M059J (cell line): Measurements from ENCODE around the gene TSPAN5. TPM values are rescaled to one million over a fixed set of nuclear protein-coding genes. Genes with fewer than 3 reads are reported as not detected.

Experiments used
- DNase-seq: peaks from one replicate; pipeline ENCODE4 v3.0.0-alpha.2; 2012; ENCODE audit warnings: low read depth
- total RNA-seq: library from RNA; depleted of rRNA; stranded (reverse); fragments of >200 nt; shearing (Covaris generic); gene quantifications from 2 replicates; pipeline ENCODE4 v1.2.3, GENCODE V29; 2014

Gene TSPAN5
- total RNA-seq, 1 experiment from 2014 or later: 39.0 TPM

DNA sequence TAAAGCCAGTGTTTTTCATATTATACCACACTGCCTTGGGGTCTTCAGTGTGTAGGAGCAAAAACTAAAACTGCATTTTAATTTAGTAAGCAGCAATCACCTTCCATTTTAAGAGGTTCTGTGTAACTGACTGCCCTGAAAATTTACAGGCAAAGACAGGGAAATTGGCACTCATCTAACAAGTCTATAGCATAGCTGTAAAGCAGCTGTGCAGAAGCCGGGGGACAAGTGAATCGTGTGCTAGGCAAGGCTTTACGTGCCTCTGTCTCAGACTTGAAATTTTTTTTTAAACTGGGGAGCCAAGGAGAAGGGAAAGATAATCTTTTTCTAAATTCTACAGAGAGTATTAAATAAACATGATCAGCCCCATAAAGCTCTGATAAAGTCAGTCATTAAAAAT is 39.7 kb downstream of the TSPAN5 start:
- no peak for DNase-seq

DNA sequence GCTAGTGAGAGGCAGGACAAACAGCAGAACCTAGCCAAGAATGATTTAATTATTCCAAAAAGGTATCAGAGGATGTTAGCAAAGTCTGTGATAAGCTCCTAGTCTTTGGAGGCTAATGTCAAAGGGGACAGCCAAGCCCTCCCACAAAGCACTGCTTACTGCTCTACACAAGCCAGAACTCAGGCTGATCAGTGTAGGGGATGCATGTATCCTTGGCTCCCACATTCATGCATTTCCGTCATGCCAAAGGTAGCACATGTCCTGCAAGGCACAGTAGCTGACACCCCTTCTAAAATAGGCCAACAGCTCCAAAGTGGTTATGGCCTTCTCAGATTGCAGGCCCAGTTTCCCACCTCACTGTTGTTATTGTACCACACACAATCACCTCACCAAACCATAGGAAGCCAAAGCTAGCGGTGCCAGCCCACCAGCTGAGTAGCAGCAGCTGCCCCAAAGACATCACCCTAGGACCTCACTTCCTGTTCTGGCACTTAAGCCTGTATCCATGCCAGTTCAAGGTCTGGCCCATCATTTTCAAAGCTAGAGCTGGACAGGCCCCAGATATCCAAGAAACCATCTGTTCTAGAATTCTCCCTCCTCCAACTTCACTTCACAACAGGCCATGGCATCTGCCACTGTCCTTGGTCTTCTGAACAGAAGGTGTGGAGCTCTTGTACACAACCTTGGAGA is 40.9 kb downstream of the TSPAN5 start:
- no peak for DNase-seq

DNA sequence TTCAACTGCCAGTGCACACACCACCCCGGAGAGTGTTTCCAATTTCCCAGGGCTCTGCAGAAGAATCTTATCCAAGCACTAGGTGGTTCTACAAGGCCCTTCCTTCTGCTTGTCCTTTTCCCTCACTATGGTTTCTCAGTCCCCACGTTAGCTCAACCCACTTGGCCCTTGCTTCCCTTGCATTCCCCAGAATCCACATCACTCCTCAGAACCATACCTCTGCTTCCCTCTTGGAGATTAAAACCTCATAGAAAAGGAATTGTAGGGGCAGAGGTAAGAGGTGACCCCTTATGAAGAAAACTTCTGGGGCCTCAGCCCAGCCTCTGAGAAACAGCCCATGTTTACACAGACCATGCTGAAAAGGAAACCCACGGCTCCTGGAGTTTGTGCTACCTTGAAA is 42.4 kb downstream of the TSPAN5 start:
- no peak for DNase-seq

DNA sequence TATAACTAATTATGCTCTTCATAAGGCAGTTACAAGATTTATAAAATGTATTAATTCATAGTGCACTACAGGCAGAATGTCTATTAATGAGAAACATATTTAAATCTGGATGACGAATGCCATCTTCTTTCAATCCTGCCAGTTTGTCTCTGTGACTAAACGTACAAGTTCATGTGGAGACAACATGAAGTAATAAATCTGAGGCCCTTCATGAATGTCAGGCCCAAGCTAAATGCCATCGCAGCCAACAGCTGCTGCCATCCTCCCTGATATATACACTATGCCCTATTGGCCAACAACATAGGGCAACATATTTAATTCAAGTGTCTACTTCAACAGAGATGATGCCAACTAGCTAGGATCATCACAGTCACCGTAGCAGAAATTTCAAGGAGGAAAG is 43.7 kb downstream of the TSPAN5 start:
- DNase-seq: no peak

DNA sequence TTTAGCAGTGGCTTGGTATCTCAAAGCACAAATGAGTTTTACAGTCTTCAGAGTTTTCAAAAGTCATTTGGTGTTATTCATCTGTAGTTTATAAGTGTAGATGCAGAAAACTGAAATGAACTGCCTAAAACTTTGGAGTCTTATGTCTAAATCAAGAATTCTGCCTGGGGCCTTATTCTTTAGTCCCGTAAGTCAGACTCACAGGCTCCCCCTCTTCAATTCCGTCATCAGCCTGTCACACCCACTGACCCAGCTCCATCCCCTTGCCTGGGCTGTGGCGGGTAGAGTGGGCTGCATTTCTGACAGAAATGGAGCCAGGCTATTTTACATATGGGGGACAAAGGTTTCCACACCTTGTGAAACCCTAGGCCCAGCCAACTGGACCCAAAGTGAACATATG is 44.3 kb downstream of the TSPAN5 start:
- DNase-seq: no peak

DNA sequence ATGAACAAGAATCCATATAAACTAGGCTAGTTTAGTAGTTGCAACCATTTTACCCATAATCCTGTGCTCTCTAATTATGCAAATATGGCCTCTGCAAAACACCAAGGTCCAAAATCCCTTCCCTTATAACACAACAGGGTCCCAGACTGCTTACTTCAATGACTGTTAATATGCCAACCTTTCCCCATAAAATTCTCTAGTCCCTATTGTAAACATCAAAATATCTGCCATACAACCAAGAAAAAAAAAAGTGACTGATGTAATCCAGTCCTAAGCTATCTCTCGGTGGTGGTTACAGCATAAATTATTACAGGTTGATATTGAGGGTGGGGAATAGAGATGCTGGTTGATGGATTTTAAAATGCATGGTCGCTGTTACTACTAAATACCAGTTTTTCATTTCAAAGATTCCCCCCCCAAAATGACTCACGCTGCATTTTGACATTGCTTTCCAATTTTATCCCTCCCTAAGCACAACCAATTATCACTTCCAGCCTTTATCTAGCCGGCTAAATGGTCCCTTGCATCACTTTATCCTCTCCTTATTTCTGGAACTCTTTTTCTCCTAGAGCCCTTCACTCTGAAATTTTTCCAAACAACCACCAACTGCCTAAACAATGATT is 44.8 kb downstream of the TSPAN5 start:
- DNase-seq: no peak

DNA sequence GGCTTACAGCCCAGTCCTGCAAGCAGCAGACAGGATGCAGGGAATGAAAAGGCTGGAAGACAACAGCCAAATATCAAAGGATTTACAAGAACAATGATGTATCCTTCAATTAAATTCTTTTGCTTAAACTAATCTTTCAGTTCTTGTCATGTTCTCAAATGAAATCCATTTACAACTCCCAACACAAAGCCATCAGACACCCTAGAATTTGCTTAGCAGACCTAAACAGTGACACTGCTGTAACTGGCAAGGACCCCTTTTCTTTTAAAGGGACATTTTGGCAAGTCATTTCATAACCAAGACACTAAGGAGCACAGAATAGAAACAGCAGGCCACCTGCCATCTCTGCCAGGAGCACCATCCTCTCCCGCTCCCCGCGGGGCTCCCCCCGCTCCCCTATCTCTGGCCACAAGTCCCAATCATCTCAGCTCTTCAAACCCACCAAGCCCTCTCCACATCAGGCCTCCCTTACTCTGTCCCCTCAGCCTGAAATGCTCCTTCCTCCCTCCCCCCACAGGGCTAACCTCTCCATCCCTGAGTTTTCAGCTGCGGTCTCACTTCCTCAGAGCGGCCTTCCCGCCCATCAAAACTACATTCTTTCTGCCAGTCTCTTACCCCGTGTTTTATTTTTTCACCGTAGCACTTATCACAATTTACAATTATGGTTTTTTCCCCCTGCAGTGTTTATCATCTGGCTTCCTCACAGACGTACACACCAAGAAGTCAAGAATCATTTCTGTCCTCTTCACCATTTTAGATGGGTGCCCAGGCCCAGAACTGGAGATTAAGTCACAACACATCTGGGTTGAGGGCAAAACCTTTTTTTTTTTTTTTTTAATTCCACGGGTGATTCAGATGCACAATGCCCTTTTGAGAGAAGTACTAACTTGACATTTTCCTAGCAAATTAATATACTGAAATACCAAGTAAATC is 45.8 kb downstream of the TSPAN5 start:
- DNase-seq: no peak

DNA sequence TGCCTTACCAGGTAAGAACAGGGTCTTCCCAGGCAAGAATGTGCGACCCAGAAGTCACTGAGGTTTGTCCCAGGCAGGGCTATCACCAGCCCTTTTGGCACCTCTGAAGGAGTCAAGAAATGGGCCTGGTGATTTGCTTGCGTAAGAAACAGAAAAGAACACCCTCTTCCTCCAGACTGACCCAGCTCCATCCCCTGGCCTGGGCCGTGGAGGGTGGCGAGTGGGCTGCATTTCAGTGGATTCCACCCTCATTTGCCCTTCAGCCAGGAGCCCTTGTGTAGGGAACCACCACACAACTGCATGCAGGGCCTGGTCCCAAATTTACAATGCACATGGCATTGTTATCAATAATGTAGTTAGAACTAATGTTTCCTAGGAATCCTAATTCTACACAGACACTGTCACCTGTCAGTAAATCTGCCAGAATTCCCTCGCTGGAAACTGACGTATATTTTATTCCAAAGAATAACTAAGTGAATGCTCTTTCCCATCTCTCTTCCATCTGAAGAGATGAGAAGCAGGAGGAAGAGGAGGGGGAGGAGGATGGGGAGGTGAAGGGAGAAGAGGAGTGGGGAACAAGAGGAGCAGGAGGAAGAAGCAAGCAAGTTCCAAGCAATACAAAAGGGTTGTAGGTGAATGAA is 46.6 kb downstream of the TSPAN5 start:
- no peak for DNase-seq

DNA sequence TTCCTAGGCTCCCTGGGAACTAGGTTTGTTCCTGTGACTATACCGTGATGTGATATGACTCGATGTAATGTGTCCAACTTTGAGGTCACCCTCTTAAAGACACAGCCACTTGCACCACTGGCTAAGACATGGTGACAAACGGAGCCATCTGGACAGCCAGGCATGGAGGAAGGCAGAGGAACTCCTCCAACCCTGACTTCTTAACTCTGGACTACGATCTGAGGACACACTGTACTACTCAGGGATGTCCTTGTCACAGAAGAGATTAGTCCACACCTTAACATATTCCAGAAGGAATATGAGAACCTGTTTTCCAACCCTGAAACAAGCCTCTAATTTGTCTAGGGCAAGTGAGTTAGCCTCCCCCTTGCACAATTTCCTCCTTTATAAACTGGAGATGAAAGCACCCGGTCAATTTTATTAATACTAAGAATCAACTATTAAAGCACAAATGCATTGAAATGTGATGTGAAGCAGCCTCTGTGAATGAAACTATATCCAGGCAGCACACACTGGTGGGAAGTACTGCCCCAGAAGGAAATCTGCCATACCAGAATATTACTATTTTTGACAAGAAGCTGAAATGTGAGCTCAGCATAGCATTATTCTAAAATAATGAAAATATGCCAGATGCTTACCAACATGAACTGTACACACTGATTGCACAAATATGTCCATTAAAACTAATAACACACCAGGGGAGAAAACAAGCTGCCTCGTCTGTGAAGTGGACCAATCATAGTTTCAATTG is 47.3 kb downstream of the TSPAN5 start:
- DNase-seq: no peak

DNA sequence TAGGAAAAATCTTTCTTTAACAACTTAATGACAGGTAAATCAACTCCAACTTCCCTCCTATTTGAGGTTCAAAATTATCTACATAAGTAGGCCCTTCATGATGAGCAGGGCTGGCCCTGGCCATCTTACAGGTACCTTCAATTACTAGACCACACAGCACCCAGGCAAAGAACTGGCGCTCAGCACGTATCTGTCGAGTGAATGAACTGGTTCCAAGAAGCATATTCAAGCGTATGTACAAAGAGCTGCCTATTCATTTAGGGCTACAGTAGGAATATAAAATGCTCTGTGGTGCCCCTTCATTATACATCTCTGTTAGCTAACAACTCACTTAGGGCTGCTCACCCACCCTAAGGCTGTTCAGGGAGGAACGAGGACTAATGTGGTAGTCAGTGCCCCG is 48.0 kb downstream of the TSPAN5 start:
- no peak for DNase-seq

DNA sequence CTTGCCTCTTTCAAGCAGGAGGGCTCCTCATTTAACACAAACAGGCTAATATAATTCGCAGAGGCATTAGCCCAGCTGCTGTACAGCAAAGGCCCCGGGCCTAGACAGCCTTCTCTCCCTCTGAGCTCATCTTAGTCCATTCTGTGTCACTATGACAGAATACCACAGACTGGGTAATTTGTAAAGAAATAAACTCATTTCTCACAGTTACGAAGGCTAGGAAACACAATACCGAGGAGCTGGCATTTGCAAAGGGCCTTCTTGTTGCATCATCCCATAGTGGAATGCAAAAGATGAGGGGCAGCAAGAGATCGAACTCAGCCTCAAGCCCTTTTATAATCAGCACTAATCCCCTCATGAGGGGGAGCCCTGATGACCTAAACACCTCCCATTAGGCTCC is 48.5 kb downstream of the TSPAN5 start:
- DNase-seq: no peak

DNA sequence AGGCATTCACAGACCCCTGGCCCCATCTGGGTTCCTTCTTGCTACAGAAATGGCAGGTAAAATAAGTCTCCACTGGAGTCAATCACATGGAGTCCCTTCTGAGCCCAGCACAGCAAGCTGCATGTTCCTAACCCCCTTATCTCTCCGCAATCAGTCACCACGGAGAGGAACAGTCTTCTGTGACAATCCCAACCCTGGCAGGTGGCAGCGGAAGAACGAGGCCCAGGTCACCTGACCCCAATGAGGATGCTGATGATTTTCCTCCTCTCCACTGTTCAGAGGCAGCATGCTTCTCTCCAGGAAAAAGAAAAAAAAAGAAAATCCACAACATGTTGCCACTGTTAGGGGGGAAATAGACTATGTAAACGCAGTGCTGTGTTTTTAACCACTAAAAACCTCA is 50.1 kb downstream of the TSPAN5 start:
- no peak for DNase-seq

DNA sequence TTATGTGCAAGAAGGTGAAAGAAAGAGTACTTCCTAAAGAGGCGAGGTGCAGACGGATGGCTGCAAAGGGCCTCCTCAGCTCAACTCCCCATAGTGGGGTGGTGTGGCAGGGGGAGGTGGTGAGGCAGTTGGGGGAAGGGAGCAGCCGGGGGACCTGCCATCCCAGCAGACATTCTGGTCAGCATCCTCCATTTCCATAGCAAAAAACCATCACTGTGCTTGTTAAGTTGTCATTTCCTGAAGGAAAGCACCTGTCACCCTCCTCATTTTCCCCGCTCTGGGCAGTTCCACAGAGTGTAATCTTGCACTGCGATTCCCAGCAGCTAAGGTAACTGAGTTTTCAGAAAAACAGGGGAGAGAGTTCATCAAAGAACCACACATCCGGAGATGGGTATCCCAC is 51.5 kb downstream of the TSPAN5 start:
- DNase-seq: no peak

DNA sequence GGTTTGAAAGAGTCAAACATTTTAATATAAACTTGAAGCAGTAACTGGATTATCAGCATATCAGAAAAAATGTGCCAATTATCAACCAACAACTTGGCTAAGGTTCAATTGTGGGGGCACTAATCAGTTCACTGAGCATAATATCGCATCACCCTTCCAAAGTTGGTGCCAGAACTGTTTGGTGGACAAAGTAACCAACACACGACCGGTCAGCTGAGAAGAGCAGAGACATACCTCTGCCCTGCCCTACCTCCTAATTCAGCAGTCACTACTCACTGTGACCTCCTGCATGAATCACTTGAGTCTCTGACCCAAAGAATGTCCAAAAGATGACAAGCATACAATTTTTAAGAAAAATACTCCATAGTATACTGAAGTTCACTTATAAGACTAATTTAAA is 53.2 kb downstream of the TSPAN5 start:
- peak; percentile 85 for DNase-seq

DNA sequence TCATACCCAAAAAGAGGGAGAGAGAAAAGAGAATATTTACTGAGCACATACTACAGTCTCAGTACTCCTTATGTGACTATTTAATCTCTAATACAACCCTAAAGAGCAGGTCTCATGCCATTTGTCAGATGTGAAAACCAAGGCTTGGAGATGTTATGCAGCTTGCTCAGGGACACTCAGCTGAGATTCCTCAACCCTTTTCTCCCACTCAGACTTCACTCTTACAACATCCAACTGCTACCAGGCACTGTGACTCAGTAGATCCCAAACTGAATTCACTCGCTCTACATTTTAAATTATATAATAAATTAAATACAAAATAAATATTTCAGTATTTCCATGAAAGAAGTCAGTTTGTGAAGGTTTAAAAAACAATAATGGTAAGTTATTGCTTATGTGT is 53.7 kb downstream of the TSPAN5 start:
- DNase-seq: peak; percentile 52

DNA sequence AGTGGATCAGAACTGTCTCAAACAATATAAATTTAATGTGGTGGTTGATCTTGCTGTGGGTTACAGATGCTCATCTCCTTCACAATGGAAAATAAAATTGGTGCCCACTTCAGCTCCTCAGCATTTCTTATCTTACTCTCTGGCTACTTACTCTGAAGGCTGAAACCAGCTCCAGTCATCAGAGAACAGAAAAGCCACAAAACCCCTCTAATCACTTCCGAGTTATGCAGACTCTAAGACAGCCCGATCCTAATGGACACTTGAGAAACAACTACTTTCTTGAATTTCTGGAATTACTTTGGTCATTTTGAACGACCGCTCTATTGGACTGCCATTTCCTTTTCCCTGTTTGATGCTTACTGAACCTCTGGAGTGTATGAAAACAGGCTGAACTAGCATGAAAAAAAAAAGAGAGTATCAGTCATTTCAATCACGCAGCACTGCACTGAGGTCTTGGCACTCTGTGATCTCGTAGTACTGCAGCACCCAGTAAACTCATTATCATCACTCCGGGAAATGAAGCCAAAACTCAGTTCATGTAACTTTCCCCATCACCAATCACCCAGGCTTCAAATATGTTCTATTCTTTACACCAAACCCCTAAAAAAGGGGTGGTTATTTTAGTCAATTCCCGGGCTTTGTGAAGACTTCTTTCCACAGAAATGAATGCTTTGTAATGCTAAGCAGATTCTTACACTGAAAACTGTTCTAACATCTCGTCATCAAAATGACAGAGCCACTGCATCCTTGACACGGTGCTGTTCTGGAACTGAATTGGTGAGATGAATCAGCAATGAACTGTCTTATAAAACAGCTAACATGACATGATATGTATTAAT is 54.5 kb downstream of the TSPAN5 start:
- DNase-seq: peak; percentile 86

DNA sequence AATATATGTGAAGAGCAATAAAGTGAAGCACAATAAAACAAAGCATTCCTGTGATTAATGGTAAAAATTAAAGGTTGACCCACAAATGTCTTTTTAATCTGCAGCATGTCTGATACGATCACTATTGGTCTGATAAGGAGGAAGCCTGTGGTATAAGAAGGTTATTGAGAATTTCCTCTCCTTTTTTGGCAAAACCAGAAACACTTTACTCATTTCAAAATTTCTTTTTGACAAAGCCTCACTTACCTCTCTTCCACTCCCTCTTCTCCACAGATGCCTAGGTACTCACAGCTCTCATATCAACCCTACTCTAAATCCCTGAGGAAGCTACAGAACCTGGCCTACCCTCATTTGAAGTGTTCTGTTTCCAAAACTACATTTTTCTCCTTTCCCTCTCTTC is 56.1 kb downstream of the TSPAN5 start:
- DNase-seq: no peak

DNA sequence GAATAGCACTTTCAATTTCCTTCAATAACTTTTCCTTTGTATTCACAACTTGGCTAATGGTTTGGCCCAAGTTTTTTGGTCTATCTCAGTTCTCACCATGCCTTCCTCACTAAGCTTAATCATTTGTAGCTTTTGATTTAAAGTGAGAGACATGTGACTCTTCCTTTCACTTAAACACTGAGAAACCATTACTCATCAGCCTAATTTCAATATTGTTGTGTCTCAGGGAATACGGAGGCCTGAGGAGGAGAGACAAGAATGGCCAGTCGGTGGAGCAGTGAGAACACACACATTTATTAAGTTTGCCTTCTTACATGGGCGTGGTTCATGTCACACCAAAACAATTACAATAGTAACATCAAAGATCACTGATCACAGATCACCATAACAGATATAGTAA is 56.7 kb downstream of the TSPAN5 start:
- peak; percentile 48 for DNase-seq

DNA sequence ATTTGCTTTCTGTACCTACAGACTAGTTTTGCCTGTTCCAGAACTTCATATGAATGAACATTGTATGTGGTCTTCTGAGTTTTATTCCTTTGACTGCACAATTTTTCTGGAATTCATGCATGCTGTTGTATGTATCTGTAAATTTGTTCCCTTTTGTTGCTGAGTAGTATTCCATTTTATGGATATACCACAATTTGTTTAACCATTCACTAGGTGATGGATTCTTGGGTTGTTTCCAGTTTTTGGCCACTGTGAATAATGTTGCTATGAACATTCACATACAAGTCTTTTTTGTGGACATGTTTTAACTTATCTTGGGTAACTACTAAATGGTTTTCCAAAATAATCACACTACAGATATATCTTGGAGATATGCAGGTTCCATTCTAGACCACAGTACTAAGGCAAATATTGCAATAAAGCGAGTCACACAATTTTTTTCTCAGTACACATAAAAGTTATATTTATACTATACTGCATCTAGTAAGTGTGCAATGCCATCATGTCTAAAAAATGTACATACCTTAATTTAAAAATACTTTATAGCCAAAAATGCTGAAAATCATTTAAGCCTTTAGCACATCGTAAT is 58.7 kb downstream of the TSPAN5 start:
- DNase-seq: no peak

DNA sequence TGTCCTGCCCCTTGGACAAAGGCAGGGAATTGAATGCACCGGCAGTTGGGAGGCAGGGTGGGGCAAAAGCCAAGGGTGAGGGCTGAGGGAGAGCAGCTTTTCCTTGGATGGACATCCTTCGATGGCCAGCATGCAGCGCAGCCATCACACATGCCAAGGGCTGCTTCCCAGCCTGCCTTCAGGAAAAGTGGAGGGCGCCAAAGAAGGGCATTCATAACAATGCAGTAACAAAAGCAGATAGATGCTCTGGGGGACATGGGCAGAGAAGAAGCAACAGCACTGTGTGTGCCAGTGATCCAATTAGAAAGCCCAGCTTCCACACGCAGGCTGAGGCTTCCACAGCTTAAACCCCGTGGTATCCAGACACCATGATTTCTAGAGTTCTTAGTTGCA is 71.5 kb downstream of the TSPAN5 start:
- no peak for DNase-seq
